ENCODE measurements around the gene PANX2.

GRCh38 chr22:50186761-50187523, 16.4 kb downstream of the PANX2 start:
- no peak for TF ChIP-seq CTCF (IDR thresholded peaks at IDR 0.05)
- TF ChIP-seq POLR2AphosphoS5 (IDR thresholded peaks at IDR 0.05): no peak
- TF ChIP-seq POLR2A (IDR thresholded peaks at IDR 0.05): no peak

Data from breast epithelium (tissue), 3 donors.